HepG2 (cell line): Measurements from ENCODE around the gene ACYP2. TPM values are rescaled to one million over a fixed set of nuclear protein-coding genes. Genes with fewer than 3 reads are reported as not detected.

Experiments
- ATAC-seq: fragments of 200-7000 bp; cut with Tn5 transposase; 3 replicates; pipeline ENCODE4 v1.9.1; 2020; ENCODE audit warnings: mild to moderate bottlenecking, moderate library complexity
- BruUV-seq: library from RNA; stranded (reverse); fragments of 400-500 nt; replicated peaks from 2 replicates; lab custom pipeline; 2021; lab: Mats Ljungman, UMichigan
- CTCF ChIA-PET: fragments of 300-600 bp; formaldehyde crosslinking; extraction: SDS; loops from one replicate; lab custom pipeline; 2021; ENCODE audit warnings: low total read pairs, inconsistent platforms, low intra/inter-chr PET ratio; lab: Yijun Ruan, JAX
- POLR2A ChIA-PET: fragments of 350-600 bp; sonication (Branson Sonifier 250); formaldehyde crosslinking; loops from one replicate; lab custom pipeline; 2020; ENCODE audit warnings: antibody characterized with exemption, inconsistent platforms; lab: Yijun Ruan, JAX
- DNase-seq: peaks from one replicate; pipeline ENCODE4 v3.0.0-alpha.2; 2015; ENCODE audit warnings: low spot score
- FAIRE-seq: peaks from 3 replicates; lab custom pipeline; 2011; peaks lifted over from hg19 to GRCh38; lab: Jason Lieb, UNC
- H2AFZ ChIP-seq: one replicate; pipeline ENCODE4 v1.6.1; 2011; ENCODE audit warnings: low read length, inconsistent platforms
- H3K27ac ChIP-seq: fragments of 300-600 bp; 3 replicates; pipeline ENCODE4 v1.8.0; 2011; ENCODE audit warnings: mixed run types, mild to moderate bottlenecking, mixed read lengths, low read length, inconsistent platforms; ENCODE audit not compliant: insufficient read depth; ENCODE audit errors: extremely low read length
- H3K27me3 ChIP-seq, 2 experiments: fragments of 200-600 bp in 1 of 2; 2 replicates in 1 of 2; 3 replicates in 1 of 2; pipeline versions ENCODE4 v1.6.0 to v1.8.0; 2011; ENCODE audit warnings: low read length in 2 of 2, mild to moderate bottlenecking in 2 of 2, moderate library complexity in 2 of 2, inconsistent platforms in 1 of 2; ENCODE audit not compliant: insufficient read depth in 2 of 2, control insufficient read depth in 1 of 2
- H3K36me3 ChIP-seq, 2 experiments: fragments of 200-600 bp in 1 of 2; replicated peaks in 1 of 2; 2 replicates in 1 of 2; 3 replicates in 1 of 2; pipeline versions ENCODE4 v1.5.1 to v1.8.0; 2011; ENCODE audit warnings: low read length in 2 of 2, inconsistent platforms in 1 of 2; ENCODE audit not compliant: insufficient read depth in 2 of 2, control insufficient read depth in 1 of 2
- H3K4me1 ChIP-seq: 2 replicates; pipeline ENCODE4 v1.5.1; 2012; ENCODE audit warnings: low read length, inconsistent platforms; ENCODE audit not compliant: insufficient read depth
- H3K4me2 ChIP-seq: 2 replicates; pipeline ENCODE4 v1.6.0; 2011; ENCODE audit warnings: low read depth, low read length, inconsistent platforms
- H3K4me3 ChIP-seq, 3 experiments: fragments of 200-600 bp in 1 of 3; sonication (generic), shearing (Covaris generic) in 1 of 3; replicated peaks in 1 of 3; 2 replicates each; pipeline ENCODE4 v1.5.1; 2011 to 2016; ENCODE audit warnings: low read length in 3 of 3, inconsistent platforms in 2 of 3, low read depth in 2 of 3, mild to moderate bottlenecking in 2 of 3, control low read depth in 1 of 3, mixed read lengths in 1 of 3; ENCODE audit not compliant: insufficient read depth in 1 of 3
- H3K79me2 ChIP-seq: one replicate; pipeline ENCODE4 v1.6.1; 2011; ENCODE audit warnings: low read length, inconsistent platforms; ENCODE audit not compliant: insufficient read depth
- H3K9ac ChIP-seq: 2 replicates; pipeline ENCODE4 v1.6.0; 2011; ENCODE audit warnings: mild to moderate bottlenecking, low read depth, low read length, inconsistent platforms; ENCODE audit not compliant: insufficient read depth
- H3K9me3 ChIP-seq: 2 replicates; pipeline ENCODE4 v1.5.1; 2012; ENCODE audit warnings: mild to moderate bottlenecking, low read length
- H4K20me1 ChIP-seq: 2 replicates; pipeline ENCODE4 v1.6.0; 2011; ENCODE audit warnings: inconsistent platforms, mild to moderate bottlenecking, low read length, moderate library complexity; ENCODE audit not compliant: insufficient read depth
- HNRNPL ChIP-seq: fragments of 200-400 bp; formaldehyde crosslinking; IDR thresholded peaks from 2 replicates; pipeline ENCODE4 v1.6.1; 2017; ENCODE audit warnings: mild to moderate bottlenecking, low read depth, low read length
- JUN ChIP-seq: sonication (generic); formaldehyde crosslinking; IDR thresholded peaks from 2 replicates; pipeline ENCODE4 v1.4.0; 2020; ENCODE audit warnings: mild to moderate bottlenecking, missing genetic modification reagents
- KLF12 ChIP-seq: sonication (generic); formaldehyde crosslinking; IDR thresholded peaks from 2 replicates; pipeline ENCODE4 v1.4.0; 2020; ENCODE audit warnings: missing genetic modification reagents, borderline replicate concordance
- MIXL1 ChIP-seq: IDR thresholded peaks from 2 replicates; pipeline ENCODE4 v1.6.1; 2016
- NCOA1 ChIP-seq: sonication (generic); formaldehyde crosslinking; IDR thresholded peaks from 2 replicates; pipeline ENCODE4 v1.9.0; 2021; ENCODE audit warnings: missing genetic modification reagents
- PRMT3 ChIP-seq: sonication (generic); formaldehyde crosslinking; IDR thresholded peaks from 2 replicates; pipeline ENCODE4 v1.8.1; 2022; ENCODE audit warnings: low read depth, mild to moderate bottlenecking, moderate library complexity, missing genetic modification reagents, borderline replicate concordance
- SKI ChIP-seq: fragments of 450-650 bp; IDR thresholded peaks from one replicate; pipeline ENCODE4 v1.6.1; 2018; ENCODE audit warnings: mild to moderate bottlenecking; ENCODE audit not compliant: partially characterized antibody
- SMARCE1 ChIP-seq: fragments of 450-650 bp; IDR thresholded peaks from 2 replicates; pipeline ENCODE4 v1.6.1; 2017; ENCODE audit warnings: borderline replicate concordance
- SP5 ChIP-seq: IDR thresholded peaks from 2 replicates; pipeline ENCODE4 v1.6.1; 2016; ENCODE audit warnings: low read depth, borderline replicate concordance
- STAT5B ChIP-seq: sonication (generic); formaldehyde crosslinking; IDR thresholded peaks from 2 replicates; pipeline ENCODE4 v1.4.0; 2020; ENCODE audit warnings: missing genetic modification reagents
- TCF7 ChIP-seq: sonication (generic); IDR thresholded peaks from 2 replicates; pipeline ENCODE4 v1.6.1; 2016; ENCODE audit warnings: antibody characterized with exemption, low read depth
- THAP11 ChIP-seq: IDR thresholded peaks from 2 replicates; pipeline ENCODE4 v1.6.1; 2016; ENCODE audit warnings: missing biosample characterization, missing genetic modification reagents
- ZNF180 ChIP-seq: sonication (generic); formaldehyde crosslinking; IDR thresholded peaks from 2 replicates; pipeline ENCODE4 v1.4.0; 2020; ENCODE audit warnings: low read depth, missing genetic modification reagents, borderline replicate concordance
- ZNF260 ChIP-seq: sonication (generic); formaldehyde crosslinking; IDR thresholded peaks from 2 replicates; pipeline ENCODE4 v1.4.0; 2020; ENCODE audit warnings: missing genetic modification reagents, low read depth, mild to moderate bottlenecking, borderline replicate concordance
- ZNF503 ChIP-seq: sonication (generic); formaldehyde crosslinking; IDR thresholded peaks from 2 replicates; pipeline ENCODE4 v1.4.0; 2020; ENCODE audit warnings: missing genetic modification reagents
- ZNF510 ChIP-seq: sonication (generic); formaldehyde crosslinking; IDR thresholded peaks from 2 replicates; pipeline ENCODE4 v1.4.0; 2020; ENCODE audit warnings: low read depth, mild to moderate bottlenecking, missing genetic modification reagents
- WGBS: methylation state at CpG from one replicate; pipeline ENCODE4 v1.1.6; 2017; ENCODE audit warnings: low lambda C conversion rate; 5-methylcytosine and 5-hydroxymethylcytosine counted together
- in situ Hi-C: cut with HindIII; loops from 2 replicates; pipeline ENCODE4 v1.10.0; 2017; ENCODE audit warnings: low pct_unique_long_range_greater_than_20kb; ENCODE audit not compliant: extremely low pct_ligation_motif_present
- intact Hi-C: fragments of 100-400 bp; cut with micrococcal nuclease; formaldehyde crosslinking; loops from one replicate; pipeline ENCODE4 v1.10.0; 2022; ENCODE audit not compliant: unreplicated experiment
- polyA plus RNA-seq, 8 experiments: library from polyadenylated mRNA; depleted of rRNA in 3 of 8; stranded (reverse) in 7 of 8; unstranded in 1 of 8; fragments of >200 nt; fragmentation: Illumina TruSeq in 4 of 8; extraction: Trizol in 4 of 8; gene quantifications; 2 replicates each; pipeline versions ENCODE4 v1.2.1 to v1.2.3, GENCODE V29; 2011 to 2016; ENCODE audit warnings: low read depth in 4 of 8, missing spikeins in 1 of 8, mixed read lengths in 1 of 8; ENCODE audit not compliant: insufficient read depth in 1 of 8
- total RNA-seq, 5 experiments: library from RNA; depleted of rRNA; stranded (reverse); fragments of >200 nt; fragmentation: Illumina TruSeq; extraction: Trizol; gene quantifications; 2 replicates each; pipeline ENCODE4 v1.2.3, GENCODE V29; 2016; ENCODE audit warnings: low read depth in 1 of 5
- TF ChIP-seq, protein P1 (sequence below): sonication (generic); formaldehyde crosslinking; conservative IDR thresholded peaks from 2 replicates; pipeline ENCODE4 v1.5.0; 2020; ENCODE audit warnings: missing genetic modification reagents
- TF ChIP-seq, protein P2 (sequence below): sonication (generic); formaldehyde crosslinking; IDR thresholded peaks from 2 replicates; pipeline ENCODE4 v1.5.0; 2020; ENCODE audit warnings: missing genetic modification reagents, mild to moderate bottlenecking, borderline replicate concordance
- TF ChIP-seq, protein P3 (sequence below): sonication (generic); formaldehyde crosslinking; IDR thresholded peaks from 2 replicates; pipeline ENCODE4 v1.4.0; 2020; ENCODE audit warnings: missing genetic modification reagents

The ACYP2 gene
- total and polyA plus RNA-seq, 2 of the 13 experiments (the other 11 are each of a cell fraction or from before 2014, with no cell fraction given), result 12.3 to 12.7 TPM

- 76% methylated on average over 5 of the region's 5 CpGs for WGBS
- ATAC-seq, result no peak
- Histone ChIP-seq H3K27me3 (no peaks in the 10 kb centered on the region), H3K36me3 (no peaks in the 10 kb centered on the region), H3K9ac (no peak overlapping the region), H3K4me1 (no peaks in the 10 kb centered on the region), H3K9me3 (no peaks in the 10 kb centered on the region), H2AFZ (no peak overlapping the region), H3K4me3 (no peak overlapping the region), H3K4me2 (no peak overlapping the region), H3K79me2 (no peaks in the 10 kb centered on the region), H3K27ac (no peak overlapping the region), H4K20me1 (no peaks in the 10 kb centered on the region)
- intact Hi-C loops (no loop called here), in situ Hi-C loops (no loop called here)
- FAIRE-seq, result no peak
- CTCF ChIA-PET, result no interaction called here
- TF ChIP-seq ZNF503 (CRISPR knock-in tag) (no peak), SKI (no peak), ZNF260 (CRISPR knock-in tag) (no peak), MIXL1 (no peak), JUN (CRISPR knock-in tag) (no peak), KLF12 (no peak), HNRNPL (no peak), NCOA1 (CRISPR knock-in tag) (no peak), SMARCE1 (no peak), ZNF510 (CRISPR knock-in tag) (no peak), SP5 (CRISPR knock-in tag) (no peak), PRMT3 (CRISPR knock-in tag) (no peak), TCF7 (no peak), STAT5B (CRISPR knock-in tag) (no peak), ZNF180 (CRISPR knock-in tag) (no peak), THAP11 (no peak)
- TF ChIP-seq, protein P1, sequence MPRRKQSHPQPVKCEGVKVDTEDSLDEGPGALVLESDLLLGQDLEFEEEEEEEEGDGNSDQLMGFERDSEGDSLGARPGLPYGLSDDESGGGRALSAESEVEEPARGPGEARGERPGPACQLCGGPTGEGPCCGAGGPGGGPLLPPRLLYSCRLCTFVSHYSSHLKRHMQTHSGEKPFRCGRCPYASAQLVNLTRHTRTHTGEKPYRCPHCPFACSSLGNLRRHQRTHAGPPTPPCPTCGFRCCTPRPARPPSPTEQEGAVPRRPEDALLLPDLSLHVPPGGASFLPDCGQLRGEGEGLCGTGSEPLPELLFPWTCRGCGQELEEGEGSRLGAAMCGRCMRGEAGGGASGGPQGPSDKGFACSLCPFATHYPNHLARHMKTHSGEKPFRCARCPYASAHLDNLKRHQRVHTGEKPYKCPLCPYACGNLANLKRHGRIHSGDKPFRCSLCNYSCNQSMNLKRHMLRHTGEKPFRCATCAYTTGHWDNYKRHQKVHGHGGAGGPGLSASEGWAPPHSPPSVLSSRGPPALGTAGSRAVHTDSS (CRISPR knock-in tag), result no peak
- TF ChIP-seq, protein P2, sequence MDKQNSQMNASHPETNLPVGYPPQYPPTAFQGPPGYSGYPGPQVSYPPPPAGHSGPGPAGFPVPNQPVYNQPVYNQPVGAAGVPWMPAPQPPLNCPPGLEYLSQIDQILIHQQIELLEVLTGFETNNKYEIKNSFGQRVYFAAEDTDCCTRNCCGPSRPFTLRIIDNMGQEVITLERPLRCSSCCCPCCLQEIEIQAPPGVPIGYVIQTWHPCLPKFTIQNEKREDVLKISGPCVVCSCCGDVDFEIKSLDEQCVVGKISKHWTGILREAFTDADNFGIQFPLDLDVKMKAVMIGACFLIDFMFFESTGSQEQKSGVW, result no peak
- TF ChIP-seq, protein P3, sequence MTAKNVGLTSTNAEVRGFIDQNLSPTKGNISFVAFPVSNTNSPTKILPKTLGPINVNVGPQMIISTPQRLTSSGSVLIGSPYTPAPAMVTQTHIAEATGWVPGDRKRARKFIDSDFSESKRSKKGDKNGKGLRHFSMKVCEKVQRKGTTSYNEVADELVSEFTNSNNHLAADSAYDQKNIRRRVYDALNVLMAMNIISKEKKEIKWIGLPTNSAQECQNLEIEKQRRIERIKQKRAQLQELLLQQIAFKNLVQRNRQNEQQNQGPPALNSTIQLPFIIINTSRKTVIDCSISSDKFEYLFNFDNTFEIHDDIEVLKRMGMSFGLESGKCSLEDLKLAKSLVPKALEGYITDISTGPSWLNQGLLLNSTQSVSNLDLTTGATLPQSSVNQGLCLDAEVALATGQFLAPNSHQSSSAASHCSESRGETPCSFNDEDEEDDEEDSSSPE (CRISPR knock-in tag), result no peak
- POLR2A ChIA-PET, result no interaction called here
- BruUV-seq, result no TSS peak
- DNase-seq, result no peak
These were observed 47.5 kb upstream of the ACYP2 start for GRCh38 chr2:54067851-54068375.
